Stimulated activated CD4-positive, alpha-beta T cell treated with anti-CD3 and anti-CD28 coated beads, Interleukin-12 subunit alpha, Interleukin-12 subunit beta, amount 100 ng/mL, for 48 hours (primary cell): ENCODE results near the gene RHOT2.

Source experiments
- DNase-seq, 3 donors: peaks; one replicate each; pipeline ENCODE4 v3.0.0-alpha.2; 2020; ENCODE audit warnings: low read depth in 2 of 3, low spot score in 1 of 3

The RHOT2 gene

DNA sequence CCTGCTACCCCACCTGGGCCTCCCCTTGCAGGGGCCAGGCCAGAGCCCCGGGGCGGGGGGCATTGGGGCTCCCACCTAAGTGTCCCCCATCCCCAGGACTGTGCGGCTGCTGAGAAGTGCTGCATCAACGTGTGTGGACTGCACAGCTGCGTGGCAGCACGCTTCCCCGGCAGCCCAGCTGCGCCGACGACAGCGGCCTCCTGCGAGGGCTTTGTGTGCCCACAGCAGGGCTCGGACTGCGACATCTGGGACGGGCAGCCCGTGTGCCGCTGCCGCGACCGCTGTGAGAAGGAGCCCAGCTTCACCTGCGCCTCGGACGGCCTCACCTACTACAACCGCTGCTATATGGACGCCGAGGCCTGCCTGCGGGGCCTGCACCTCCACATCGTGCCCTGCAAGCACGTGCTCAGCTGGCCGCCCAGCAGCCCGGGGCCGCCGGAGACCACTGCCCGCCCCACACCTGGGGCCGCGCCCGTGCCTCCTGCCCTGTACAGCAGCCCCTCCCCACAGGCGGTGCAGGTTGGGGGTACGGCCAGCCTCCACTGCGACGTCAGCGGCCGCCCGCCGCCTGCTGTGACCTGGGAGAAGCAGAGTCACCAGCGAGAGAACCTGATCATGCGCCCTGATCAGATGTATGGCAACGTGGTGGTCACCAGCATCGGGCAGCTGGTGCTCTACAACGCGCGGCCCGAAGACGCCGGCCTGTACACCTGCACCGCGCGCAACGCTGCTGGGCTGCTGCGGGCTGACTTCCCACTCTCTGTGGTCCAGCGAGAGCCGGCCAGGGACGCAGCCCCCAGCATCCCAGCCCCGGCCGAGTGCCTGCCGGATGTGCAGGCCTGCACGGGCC is 35.2 kb upstream of the RHOT2 start:
- no peak for DNase-seq

DNA sequence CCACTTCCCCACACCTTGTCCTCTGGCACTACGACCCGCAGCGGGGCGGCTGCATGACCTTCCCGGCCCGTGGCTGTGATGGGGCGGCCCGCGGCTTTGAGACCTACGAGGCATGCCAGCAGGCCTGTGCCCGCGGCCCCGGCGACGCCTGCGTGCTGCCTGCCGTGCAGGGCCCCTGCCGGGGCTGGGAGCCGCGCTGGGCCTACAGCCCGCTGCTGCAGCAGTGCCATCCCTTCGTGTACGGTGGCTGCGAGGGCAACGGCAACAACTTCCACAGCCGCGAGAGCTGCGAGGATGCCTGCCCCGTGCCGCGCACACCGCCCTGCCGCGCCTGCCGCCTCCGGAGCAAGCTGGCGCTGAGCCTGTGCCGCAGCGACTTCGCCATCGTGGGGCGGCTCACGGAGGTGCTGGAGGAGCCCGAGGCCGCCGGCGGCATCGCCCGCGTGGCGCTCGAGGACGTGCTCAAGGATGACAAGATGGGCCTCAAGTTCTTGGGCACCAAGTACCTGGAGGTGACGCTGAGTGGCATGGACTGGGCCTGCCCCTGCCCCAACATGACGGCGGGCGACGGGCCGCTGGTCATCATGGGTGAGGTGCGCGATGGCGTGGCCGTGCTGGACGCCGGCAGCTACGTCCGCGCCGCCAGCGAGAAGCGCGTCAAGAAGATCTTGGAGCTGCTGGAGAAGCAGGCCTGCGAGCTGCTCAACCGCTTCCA is 34.4 kb upstream of the RHOT2 start:
- DNase-seq = no peak

DNA sequence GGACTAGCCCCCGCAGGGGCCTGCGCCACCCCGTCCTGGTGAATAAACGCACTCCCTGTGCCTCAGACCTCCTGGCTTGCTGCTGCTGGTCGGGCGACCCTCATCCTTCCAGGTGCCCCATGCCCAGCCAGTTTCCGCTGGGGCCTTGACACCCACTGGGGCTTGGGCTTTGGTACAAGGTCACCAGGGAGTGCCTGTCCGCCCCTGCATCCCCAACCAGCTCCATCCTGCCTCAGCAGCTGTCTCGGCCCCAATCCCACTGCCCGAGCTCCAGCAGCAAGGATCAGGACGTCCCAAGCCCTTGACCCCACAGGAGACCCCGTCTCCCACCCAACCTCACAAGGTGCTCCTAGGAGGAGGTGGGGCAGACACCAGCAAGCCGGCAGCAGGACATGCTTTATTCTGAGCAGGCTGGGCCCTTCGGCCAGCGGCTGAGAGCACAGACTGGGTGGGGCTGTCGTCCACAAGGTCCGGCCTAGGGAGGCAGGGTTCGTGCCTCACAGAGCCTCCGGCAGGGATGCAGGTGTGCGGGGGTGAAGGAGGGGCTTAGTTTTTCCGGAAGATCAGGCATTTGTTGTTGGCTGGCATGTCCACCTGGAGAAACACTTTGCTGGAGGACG is 33.8 kb upstream of the RHOT2 start:
- no peak for DNase-seq

DNA sequence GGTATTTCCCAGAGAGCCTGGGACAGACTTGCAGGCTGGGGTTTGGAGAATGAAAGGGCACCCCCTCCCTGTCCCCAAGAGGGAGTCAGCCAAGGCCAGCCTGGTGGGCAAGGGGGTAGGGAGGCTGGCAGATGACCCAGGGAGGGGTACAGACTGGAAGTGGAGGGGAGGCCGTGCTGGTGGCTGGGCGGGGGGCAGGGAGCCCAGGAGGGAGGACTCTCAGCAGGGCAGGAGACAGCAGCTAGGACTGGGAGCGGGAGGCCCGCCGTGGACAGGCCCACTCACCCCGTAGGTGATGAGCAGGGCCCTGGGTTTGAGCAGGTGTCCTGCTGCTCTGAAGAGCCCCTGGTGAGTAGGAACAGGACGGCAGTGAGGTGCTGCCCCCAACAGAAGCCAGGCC is 32.9 kb upstream of the RHOT2 start:
- no peak for DNase-seq

DNA sequence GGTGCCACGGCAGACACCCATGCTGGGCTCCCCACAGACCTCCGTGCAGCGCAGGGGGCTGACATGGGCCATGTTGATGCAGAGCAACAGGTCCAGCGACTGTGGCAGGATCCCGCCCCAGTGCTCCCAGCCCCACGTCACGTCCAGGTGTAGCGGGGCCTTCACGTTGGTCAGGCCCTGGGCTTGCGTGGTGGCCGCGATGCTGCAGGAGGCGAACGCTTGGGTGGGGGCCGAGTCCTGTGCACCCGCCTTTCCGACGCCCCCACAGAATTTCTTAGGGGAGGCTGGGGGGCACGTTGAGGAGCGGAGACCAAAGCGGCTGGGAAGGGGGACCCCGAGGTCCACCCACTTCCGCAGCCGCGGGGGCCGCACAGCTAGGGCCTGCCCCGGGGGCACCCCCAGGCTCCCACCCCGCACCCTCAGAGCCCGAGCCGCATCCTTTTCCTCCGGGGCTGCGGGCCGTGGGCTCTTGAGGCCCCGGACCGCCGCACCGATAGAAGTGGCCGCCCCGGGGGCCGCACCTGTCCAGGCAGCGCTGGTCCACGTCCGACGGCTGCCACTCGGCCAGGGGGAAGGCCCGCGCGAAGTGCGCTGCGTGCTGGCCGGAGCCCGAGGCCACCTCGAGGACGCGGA is 32.2 kb upstream of the RHOT2 start:
- DNase-seq = no peak

DNA sequence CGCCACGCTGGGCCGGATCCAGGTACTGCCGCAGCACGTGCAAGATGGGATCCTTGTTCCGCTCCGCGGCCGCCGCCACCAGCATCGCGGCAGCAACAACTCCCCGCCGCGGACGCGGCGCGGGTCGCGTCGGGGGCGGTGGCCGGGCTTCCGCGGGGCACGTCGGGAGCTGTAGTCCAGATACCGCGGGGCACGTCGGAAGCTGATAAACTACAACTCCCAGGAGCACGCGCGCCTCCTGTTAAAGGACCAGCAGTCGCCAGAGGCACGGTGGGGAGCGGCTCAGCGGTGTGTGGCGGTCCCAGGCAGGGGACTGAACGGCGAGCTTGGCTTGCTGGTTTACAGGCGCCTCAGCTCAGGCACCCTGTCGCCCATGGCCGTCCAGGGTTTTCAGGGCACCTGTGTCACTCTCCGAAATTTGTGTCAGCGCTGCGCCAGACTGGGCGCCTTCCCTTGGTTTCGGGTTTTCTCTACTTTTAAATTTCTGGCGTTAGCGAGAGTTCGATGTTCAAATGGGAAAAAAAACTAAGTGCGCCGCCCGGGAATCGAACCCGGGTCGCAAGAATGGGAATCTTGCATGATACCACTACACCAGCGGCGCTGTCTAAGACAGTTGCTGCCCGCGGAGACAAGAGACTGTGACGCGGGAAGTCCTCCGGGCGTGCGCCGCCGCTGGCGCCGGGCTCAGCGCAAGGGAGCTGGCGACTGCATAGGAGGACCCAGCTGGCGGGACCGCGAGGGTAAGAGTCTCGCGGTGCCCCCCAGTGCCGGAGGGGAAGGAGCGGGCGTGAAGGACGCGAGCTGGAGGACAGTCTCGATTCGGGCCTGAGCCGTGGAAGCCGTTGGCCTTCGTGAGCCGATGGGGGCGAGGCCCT is 31.5 kb upstream of the RHOT2 start, which contains the start of gene METTL26:
Gene METTL26 (minus strand): TSS at position 100 of the 875 bp plus-strand sequence. CDS start 15 bp downstream, at position 85.
- DNase-seq = peak; percentile 86 to 95 (median 91)

DNA sequence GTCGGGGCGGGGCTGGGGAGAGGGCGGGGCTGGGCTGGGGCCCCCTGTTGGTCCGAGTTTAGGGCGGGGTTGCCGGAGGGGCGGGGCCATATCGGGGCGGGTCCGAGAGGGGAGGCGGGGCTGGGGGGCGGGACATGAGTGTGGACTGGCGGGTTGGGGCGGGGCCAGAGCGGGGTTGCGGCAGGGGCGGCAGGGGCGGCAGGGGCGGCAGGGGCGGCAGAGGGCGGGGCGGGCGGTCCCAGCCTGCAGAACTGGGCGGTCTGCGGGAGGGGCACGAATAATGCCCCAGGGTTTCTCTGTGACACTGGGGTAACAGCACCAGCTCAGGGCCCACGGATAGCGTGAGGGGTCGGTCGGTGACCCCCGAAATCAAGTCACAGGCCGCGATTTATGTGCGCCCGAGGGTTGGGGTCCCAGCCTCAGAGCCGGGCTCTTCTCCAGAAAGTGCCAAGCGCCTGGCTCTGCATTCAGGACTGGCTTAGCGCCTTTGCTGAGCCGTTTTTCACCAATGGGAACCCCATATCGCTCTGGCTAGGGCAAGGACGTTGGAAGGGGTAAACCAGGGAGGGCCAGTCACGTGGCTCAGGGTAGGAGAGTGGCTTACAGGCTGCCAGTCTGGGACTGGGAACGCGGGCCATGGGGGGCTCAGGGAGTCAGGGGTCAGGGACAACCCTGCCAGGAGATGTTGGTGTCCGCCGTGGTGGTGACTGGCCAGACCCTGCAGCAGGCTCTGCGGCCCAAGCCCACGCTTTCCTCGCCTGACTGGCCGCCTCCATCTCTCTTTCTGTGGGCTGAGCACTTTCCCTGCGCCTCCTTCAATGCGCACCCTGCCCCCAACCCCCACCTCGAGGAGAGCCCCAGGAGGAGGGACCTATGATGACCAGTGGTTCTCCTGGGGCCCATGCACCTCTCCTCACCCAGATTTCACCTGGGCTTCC is 30.6 kb upstream of the RHOT2 start:
- DNase-seq = peak; percentile 82 to 86 (median 82)

DNA sequence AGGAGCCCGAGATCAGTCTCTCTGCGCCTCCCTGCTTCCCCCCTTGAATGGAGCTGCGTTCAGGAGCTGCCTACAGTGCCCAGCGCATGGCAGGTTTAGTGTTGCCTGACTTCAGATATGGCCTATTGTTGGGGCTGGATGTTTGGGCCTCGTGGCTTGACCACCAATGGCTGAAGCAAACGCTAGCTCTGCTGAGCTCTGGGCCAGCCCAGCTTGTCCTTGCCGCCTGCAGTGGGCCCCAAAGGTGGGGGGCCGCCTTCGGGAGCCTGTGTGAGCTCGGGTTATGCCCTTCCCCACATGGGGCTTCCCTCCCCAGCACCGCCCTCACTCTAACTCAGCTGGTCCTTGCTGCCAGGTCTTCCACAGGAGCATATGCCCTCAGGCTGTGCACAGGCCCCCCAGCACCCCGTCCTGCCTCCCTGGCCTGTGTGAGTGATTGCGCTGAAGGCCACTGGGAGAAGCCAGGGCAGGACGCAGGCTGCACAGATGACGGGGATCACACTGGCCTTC is 29.8 kb upstream of the RHOT2 start:
- DNase-seq = no peak

DNA sequence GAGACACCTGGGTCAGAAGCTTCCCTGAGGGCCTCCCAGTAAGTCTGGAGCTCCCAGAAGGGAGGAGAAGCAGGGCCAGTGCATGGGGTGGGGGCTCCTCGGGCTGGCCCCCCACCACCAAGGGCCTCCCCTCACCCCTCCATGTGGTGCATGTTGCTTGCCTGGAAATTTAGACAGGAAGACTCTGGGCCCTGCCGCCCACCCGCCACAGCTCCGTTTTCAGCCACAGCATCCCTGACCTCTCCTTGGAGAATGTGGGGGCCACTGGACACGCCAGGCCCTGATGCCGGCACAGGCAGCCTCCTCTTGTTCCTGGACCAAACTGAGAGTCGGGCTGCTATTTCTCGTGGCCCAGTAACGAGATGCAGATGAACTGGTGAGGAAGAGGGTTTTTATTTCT is 29.1 kb upstream of the RHOT2 start:
- no peak for DNase-seq

DNA sequence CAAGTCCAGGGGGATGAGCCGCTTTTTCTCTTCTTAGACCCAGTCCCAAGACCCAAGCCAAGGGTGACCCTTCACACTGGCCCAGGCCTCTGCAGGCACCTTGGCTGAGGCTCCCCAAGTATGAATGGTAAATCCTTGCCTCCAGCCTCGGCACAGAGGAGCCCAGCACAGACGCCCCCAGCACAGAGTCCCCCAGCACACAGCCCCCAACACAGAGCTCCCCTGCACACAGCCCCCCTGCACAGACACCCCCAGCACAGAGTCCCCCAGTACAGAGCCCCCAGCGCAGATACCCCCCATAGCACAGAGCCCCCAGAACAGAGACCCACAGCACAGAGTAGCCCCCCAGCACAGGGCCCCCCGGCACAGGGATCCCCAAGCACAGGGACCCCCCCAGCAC is 27.3 kb upstream of the RHOT2 start:
- DNase-seq = no peak

DNA sequence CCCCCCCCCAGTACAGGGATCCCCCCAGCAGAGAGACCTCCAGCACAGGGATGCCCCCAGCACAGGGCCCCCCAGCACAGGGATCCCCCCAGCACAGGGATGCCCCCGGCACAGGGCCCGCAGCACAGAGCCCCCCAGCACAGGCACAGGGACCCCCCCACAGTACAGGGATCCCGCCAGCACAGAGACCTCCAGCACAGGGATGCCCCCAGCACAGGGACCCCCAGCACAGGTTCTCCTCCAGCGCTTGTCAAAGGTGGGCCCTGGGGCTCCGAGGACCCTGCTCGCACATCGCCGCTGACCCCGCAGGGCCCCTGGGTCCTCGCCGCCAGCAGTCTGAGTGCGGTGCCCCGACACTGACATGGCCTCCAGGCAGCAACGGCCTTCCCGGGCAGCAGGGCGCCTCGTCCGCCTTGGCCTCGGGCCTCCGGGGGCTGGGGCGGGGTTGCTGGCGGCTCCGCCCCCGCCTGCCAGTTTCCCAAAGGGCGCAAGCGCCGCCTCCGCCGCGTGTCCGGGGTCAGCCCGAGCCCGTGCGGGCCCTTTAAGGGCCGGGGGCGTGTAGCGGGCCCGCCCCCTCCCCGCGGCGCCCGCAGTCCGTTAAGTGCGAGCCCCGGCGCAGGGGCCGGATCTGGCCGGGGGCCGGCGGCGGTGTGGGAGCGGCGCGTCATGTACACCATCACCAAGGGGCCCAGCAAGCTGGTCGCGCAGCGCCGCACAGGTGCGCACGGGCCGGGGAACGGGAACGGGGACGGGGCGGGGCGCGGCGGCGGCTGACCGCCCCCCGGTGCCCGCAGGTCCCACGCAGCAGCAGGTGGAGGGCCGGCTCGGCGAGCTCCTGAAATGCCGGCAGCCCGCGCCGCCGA is 26.4 kb upstream of the RHOT2 start, which contains the start of gene MCRIP2:
Gene MCRIP2 (plus strand): TSS at position 503 of the 863 bp plus-strand sequence. CDS start 164 bp downstream, at position 667.
- DNase-seq = peak; percentile 50 to 77 (median 54)

DNA sequence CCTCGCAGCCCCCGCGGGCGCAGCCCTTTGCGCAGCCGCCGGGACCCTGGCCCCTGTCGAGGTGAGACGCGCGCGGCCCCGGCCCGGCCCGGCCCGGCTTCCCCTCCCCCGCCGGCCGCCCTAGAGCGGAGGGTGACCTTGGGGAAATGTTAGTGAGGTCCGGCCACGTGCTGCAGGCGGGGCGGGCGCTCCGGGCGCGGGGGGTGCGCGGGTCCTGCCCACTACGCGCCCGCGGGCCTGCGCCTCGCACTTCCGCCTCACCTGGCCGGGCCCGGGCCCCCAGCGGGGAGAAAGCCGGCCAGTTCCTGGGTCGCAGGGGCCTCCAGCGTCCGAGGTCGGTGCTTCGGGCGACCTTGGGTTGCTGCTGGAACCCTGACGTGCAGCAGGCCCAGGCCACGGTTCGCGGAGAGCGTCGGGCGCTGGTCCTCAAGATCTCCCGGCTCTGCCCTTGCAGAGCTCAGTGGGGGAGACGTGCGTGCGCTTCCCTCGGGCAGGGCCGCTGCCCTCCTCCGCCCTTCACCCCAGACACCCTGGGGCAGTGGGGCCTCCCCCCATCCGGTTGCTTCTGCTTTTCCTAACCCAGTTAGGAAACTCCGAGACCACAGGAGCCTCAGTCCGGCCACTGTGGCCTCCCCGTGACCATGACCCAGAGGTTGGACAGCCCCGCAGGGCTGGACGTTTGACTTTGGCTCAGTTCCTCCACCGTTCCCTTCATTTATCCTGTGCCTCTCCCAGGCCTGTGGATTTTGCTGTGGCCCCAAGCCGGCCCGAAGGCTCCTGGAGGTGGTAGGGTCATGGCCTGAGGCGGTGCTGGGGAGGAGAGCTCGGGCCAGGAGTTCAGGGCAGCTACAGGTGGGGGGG is 25.5 kb upstream of the RHOT2 start:
- no peak for DNase-seq

DNA sequence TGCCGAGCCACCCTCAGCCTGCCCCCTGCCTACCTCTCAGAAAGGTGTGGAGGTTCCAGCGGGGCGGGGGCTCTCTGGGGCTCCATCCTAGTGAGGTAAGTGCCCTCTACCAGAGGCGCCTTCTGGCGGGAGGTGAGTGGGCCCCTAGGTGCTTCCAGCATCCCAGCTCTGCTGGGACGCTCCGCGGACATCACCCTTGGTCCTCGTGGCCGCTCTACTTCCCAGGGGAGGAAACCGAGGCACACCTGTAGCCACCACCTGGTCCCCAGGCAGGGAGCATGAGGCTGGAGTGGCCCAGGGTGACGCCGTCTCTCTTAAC is 24.9 kb upstream of the RHOT2 start:
- DNase-seq = no peak

DNA sequence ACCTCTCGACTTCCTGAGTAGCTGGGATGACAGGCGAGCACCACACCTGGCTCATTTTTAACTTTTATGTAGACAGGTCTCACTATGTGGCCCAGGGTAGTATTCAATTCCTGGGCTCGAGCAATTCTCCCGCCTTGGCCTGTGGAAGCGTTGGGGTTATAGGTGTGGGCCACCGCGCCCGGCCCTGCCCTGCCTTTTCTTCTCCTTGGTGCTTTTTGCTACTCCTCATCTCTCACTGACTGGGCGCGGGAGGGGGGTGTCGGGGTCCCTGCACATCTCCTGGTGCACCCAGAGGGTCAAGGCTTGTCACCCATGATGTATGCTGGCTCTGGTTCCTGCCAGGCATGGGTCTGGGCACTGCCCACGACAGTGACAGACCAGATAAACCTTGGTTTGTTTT is 23.4 kb upstream of the RHOT2 start:
- no peak for DNase-seq

DNA sequence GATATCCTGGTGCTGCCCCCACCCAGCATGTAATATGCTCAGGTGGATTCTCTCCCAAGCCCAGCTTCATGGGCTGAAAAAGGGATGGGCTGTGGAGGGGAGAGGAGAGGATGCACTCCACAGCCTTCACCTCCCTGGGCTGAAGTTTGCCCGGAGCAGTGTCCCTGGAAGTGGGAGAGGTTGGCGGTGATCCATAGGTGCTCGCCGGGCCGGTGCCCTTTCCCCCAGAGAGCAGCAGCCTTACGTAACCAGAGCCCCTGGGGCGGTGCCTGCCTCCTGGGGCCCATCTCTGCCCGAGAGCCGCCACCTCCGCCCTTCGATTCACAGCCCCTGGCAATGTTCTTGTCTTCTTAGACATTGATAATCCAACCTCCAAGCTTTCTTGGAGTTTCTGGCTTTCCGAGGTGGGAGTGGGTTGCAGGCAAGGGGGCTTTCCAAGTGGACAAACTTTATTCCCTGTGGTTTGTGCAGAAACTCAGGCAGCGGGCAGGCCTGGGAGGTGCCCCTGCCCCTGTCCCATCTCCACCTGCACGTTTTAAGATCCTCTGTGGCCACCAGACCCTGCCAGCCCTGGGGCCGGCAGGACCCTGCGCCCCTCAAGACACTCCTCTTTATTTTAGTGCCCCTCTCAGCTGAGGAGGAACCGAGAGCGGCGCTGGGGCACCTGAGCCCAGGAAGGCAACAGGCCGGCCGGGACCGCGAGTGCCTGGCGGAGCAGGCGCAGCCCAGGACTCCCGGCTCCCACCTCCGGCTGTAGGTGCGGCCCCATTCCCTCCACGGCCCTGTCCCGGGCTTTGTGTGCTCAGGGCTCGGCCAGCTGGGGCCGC is 21.9 kb upstream of the RHOT2 start:
- DNase-seq = no peak

DNA sequence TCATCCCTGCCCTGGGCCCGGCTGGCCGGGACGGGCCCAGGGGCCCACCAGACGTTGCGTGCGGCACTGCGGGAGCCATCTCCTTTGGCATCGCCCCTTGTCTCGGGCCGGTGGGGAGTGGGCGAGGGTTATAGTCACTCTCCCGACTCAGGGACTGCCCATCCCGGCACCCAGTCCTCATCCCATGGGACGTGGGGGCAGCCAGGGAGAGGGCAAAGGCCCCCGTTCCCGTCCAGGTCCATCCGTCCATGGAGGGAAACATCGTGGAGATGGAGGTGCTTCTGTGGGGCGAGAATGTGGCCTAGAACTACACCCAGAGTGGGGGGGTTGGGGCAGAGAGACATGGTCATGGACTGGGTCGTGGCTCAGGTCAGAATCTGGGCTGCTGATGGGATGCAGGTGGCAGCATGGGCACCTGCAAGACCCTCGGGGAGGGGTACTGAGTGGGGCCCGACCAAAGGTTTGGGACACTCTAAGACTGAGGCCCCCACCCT is 21.2 kb upstream of the RHOT2 start:
- DNase-seq = no peak
